Cardiac muscle cell (in vitro differentiated cells and primary cell): ENCODE measurements around the gene MAGEF1. TPM values are rescaled to one million over a fixed set of nuclear protein-coding genes. Genes with fewer than 3 reads are reported as not detected.

Experiments
- DNase-seq, 2 donors: peaks; one replicate each; pipeline versions ENCODE4 v3.0.0 to v3.0.0-alpha.2; 2010 to 2017; ENCODE audit warnings: low read depth in 1 of 2, low spot score in 1 of 2
- H3K27ac ChIP-seq: fragments of 200-600 bp; sonication (generic); 2 replicates; pipeline ENCODE4 v1.5.1; 2016
- H3K27me3 ChIP-seq: fragments of 200-600 bp; sonication (generic); 2 replicates; pipeline ENCODE4 v1.6.0; 2016; ENCODE audit warnings: control low read depth
- H3K36me3 ChIP-seq: fragments of 200-600 bp; sonication (generic); 2 replicates; pipeline ENCODE4 v1.5.1; 2016; ENCODE audit warnings: control low read depth
- H3K4me1 ChIP-seq: fragments of 200-600 bp; sonication (generic); 2 replicates; pipeline ENCODE4 v1.8.1; 2017; ENCODE audit warnings: low read depth, mild to moderate bottlenecking, mixed run types
- H3K4me3 ChIP-seq: fragments of 200-600 bp; sonication (generic); 2 replicates; pipeline ENCODE4 v1.5.1; 2016; ENCODE audit warnings: mild to moderate bottlenecking
- H3K9me3 ChIP-seq: fragments of 200-600 bp; sonication (generic); 2 replicates; pipeline ENCODE4 v1.5.1; 2017; ENCODE audit warnings: low read depth, mild to moderate bottlenecking, control low read depth
- CTCF ChIP-seq: IDR thresholded peaks from 2 replicates; pipeline ENCODE4 v1.5.1; 2012; ENCODE audit warnings: low read depth, mild to moderate bottlenecking, low read length
- polyA plus RNA-seq: library from polyadenylated mRNA; unstranded; fragments of >200 nt; fragmentation: Nextera tagmentation; extraction: Ambion mirVana; gene quantifications from 2 replicates; pipeline ENCODE4 v1.2.1, GENCODE V29; 2016
- total RNA-seq: library from RNA; depleted of rRNA; stranded (reverse); fragments of >200 nt; gene quantifications from 2 replicates; pipeline ENCODE4 v1.2.3, GENCODE V29; 2016

MAGEF1 gene
- total and polyA plus RNA-seq, 2 experiments from 2014 or later, result 236 to 255 TPM

GRCh38 chr3:184713521-184713920 is 1.7 kb upstream of the MAGEF1 start:
- DNase-seq, result no peak
- Histone ChIP-seq H3K4me1 (peaks cover 58% of the 10 kb centered on the region), H3K9me3 (no peaks in the 10 kb centered on the region), H3K4me3 (peak overlapping the region; percentile 78), H3K27me3 (no peaks in the 10 kb centered on the region), H3K27ac (peak overlapping the region; percentile 92), H3K36me3 (peaks cover 6% of the 10 kb centered on the region)
- TF ChIP-seq CTCF, result no peak

- H3K4me3 ChIP-seq, result peak overlapping the region; percentile 78
- peak overlapping the region; percentile 92 for H3K27ac ChIP-seq
- H3K27me3 ChIP-seq, result no peaks in the 10 kb centered on the region
- no peaks in the 10 kb centered on the region for H3K9me3 ChIP-seq
- peaks cover 52% of the 10 kb centered on the region for H3K4me1 ChIP-seq
- peaks cover 6% of the 10 kb centered on the region for H3K36me3 ChIP-seq
- TF ChIP-seq CTCF, result no peak
- no peak for DNase-seq
These were observed 1.1 kb upstream of the MAGEF1 start for GRCh38 chr3:184713040-184713355.

- H3K27ac ChIP-seq, result peak overlapping the region; percentile 95
- H3K4me1 ChIP-seq, result peaks cover 47% of the 10 kb centered on the region
These were observed 580 bp upstream of the MAGEF1 start for GRCh38 chr3:184712248-184713039.

GRCh38 chr3:184710870-184711492 is 883 bp downstream of the MAGEF1 start:
- Histone ChIP-seq H3K36me3 (peaks cover 6% of the 10 kb centered on the region), H3K4me1 (peaks cover 32% of the 10 kb centered on the region), H3K27ac (peak overlapping the region; percentile 95), H3K27me3 (no peaks in the 10 kb centered on the region), H3K9me3 (no peaks in the 10 kb centered on the region), H3K4me3 (peak overlapping the region; percentile 78)
- no peak for TF ChIP-seq CTCF
- peak in 1 of 2 donors; percentile 29 for DNase-seq

More at GRCh38 chr3:184712248-184713039, 580 bp upstream of the MAGEF1 start:
- TF ChIP-seq CTCF, result no peak
- peak overlapping the region; percentile 78 for H3K4me3 ChIP-seq
- no peaks in the 10 kb centered on the region for H3K9me3 ChIP-seq
- DNase-seq, result no peak
- peaks cover 6% of the 10 kb centered on the region for H3K36me3 ChIP-seq
- no peaks in the 10 kb centered on the region for H3K27me3 ChIP-seq

GRCh38 chr3:184703657-184704056 is 8.2 kb downstream of the MAGEF1 start:
- no peak for TF ChIP-seq CTCF
- Histone ChIP-seq H3K27ac (no peak overlapping the region), H3K27me3 (no peaks in the 10 kb centered on the region), H3K36me3 (peaks cover 4% of the 10 kb centered on the region), H3K4me3 (no peak overlapping the region), H3K9me3 (no peaks in the 10 kb centered on the region), H3K4me1 (peaks cover 5% of the 10 kb centered on the region)
- no peak for DNase-seq
